Measurements from ENCODE around the gene PAX5.

PAX5 gene

GRCh38 chr9:37031081-37031480, 3.0 kb downstream of the PAX5 start:
- H3K9me3 Mint-ChIP-seq: no peaks in the 10 kb centered on the region
- peaks cover 2% of the 10 kb centered on the region for H3K36me3 Mint-ChIP-seq
- no peak overlapping the region for H3K27ac Mint-ChIP-seq
- peak overlapping the region; percentile 75 for H3K4me3 Mint-ChIP-seq
- H3K4me1 Mint-ChIP-seq: peaks cover 40% of the 10 kb centered on the region
- DNase-seq (ENCODE audit: low spot score in 2 of 2): no peak
- no peak for ATAC-seq

GRCh38 chr9:37030611-37030939, 3.5 kb downstream of the PAX5 start:
- peaks cover 40% of the 10 kb centered on the region for H3K4me1 Mint-ChIP-seq
- peaks cover 5% of the 10 kb centered on the region for H3K36me3 Mint-ChIP-seq
- DNase-seq (ENCODE audit: low spot score in 2 of 2) (no peak), ATAC-seq (no peak)
- H3K27ac Mint-ChIP-seq: no peak overlapping the region
- H3K9me3 Mint-ChIP-seq: no peaks in the 10 kb centered on the region
- peak overlapping the region; percentile 75 for H3K4me3 Mint-ChIP-seq

GRCh38 chr9:37029776-37030610, 4.1 kb downstream of the PAX5 start:
- no peak for DNase-seq (ENCODE audit: low spot score in 2 of 2)
- peaks cover 36% of the 10 kb centered on the region for H3K4me1 Mint-ChIP-seq
- no peak for ATAC-seq
- H3K9me3 Mint-ChIP-seq: no peaks in the 10 kb centered on the region
- peak overlapping the region; percentile 75 for H3K4me3 Mint-ChIP-seq
- no peak overlapping the region for H3K27ac Mint-ChIP-seq
- H3K36me3 Mint-ChIP-seq: peaks cover 5% of the 10 kb centered on the region

GRCh38 chr9:37029304-37029775, 4.7 kb downstream of the PAX5 start:
- H3K4me1 Mint-ChIP-seq: peaks cover 38% of the 10 kb centered on the region
- ATAC-seq (no peak), DNase-seq (ENCODE audit: low spot score in 2 of 2) (no peak)
- H3K9me3 Mint-ChIP-seq: no peaks in the 10 kb centered on the region
- H3K4me3 Mint-ChIP-seq: peak overlapping the region; percentile 75
- peaks cover 5% of the 10 kb centered on the region for H3K36me3 Mint-ChIP-seq
- H3K27ac Mint-ChIP-seq: no peak overlapping the region

- DNase-seq (ENCODE audit: low spot score in 2 of 2) (no peak), ATAC-seq (no peak)
- no peak overlapping the region for H3K27ac Mint-ChIP-seq
- peaks cover 38% of the 10 kb centered on the region for H3K4me1 Mint-ChIP-seq
- H3K4me3 Mint-ChIP-seq: peak overlapping the region; percentile 75
- H3K36me3 Mint-ChIP-seq: peaks cover 5% of the 10 kb centered on the region
- H3K9me3 Mint-ChIP-seq: no peaks in the 10 kb centered on the region
Measured at GRCh38 chr9:37028420-37029031, 5.5 kb downstream of the PAX5 start.

GRCh38 chr9:37027582-37028419, 6.3 kb downstream of the PAX5 start:
- ATAC-seq: peak; percentile 93
- peaks cover 38% of the 10 kb centered on the region for H3K4me1 Mint-ChIP-seq
- no peaks in the 10 kb centered on the region for H3K9me3 Mint-ChIP-seq
- peak overlapping the region; percentile 50 for H3K27ac Mint-ChIP-seq
- DNase-seq (ENCODE audit: low spot score in 2 of 2): peak; percentile 74 to 91
- peaks cover 10% of the 10 kb centered on the region for H3K36me3 Mint-ChIP-seq
- H3K4me3 Mint-ChIP-seq: peak overlapping the region; percentile 75

- no peak for DNase-seq (ENCODE audit: low spot score in 2 of 2)
Measured at GRCh38 chr9:37026931-37027581, 7.0 kb downstream of the PAX5 start.

GRCh38 chr9:37026113-37026930, 7.7 kb downstream of the PAX5 start:
- Mint-ChIP-seq H3K36me3 (peaks cover 15% of the 10 kb centered on the region), H3K4me1 (peaks cover 38% of the 10 kb centered on the region), H3K4me3 (peak overlapping the region; percentile 75), H3K27ac (peak overlapping the region; percentile 54), H3K9me3 (no peaks in the 10 kb centered on the region)
- DNase-seq (ENCODE audit: low spot score in 2 of 2): no peak
- ATAC-seq: no peak

More at GRCh38 chr9:37026931-37027581, 7.0 kb downstream of the PAX5 start:
- Mint-ChIP-seq H3K4me3 (peak overlapping the region; percentile 75), H3K4me1 (peaks cover 38% of the 10 kb centered on the region), H3K9me3 (no peaks in the 10 kb centered on the region), H3K36me3 (peaks cover 10% of the 10 kb centered on the region), H3K27ac (no peak overlapping the region)
- ATAC-seq: no peak

- DNase-seq (ENCODE audit: low spot score in 2 of 2): no peak
- Mint-ChIP-seq H3K27ac (peak overlapping the region; percentile 54), H3K36me3 (peaks cover 15% of the 10 kb centered on the region)
Measured at GRCh38 chr9:37025823-37026112, 8.3 kb downstream of the PAX5 start.

GRCh38 chr9:37025071-37025822, 8.8 kb downstream of the PAX5 start:
- peaks cover 34% of the 10 kb centered on the region for H3K4me1 Mint-ChIP-seq

More at GRCh38 chr9:37025823-37026112, 8.3 kb downstream of the PAX5 start:
- peaks cover 38% of the 10 kb centered on the region for H3K4me1 Mint-ChIP-seq
- H3K9me3 Mint-ChIP-seq: no peaks in the 10 kb centered on the region
- peak overlapping the region; percentile 75 for H3K4me3 Mint-ChIP-seq
- ATAC-seq: no peak

GRCh38 chr9:37017546-37017945, 16.5 kb downstream of the PAX5 start:
- Mint-ChIP-seq H3K27ac (no peak overlapping the region), H3K9me3 (no peaks in the 10 kb centered on the region), H3K4me1 (no peaks in the 10 kb centered on the region), H3K4me3 (no peak overlapping the region), H3K36me3 (peaks cover 15% of the 10 kb centered on the region)
- no peak for DNase-seq (ENCODE audit: low spot score in 2 of 2)
- ATAC-seq: no peak

More at GRCh38 chr9:37025071-37025822, 8.8 kb downstream of the PAX5 start:
- Mint-ChIP-seq H3K4me3 (peak overlapping the region; percentile 75), H3K9me3 (no peaks in the 10 kb centered on the region), H3K27ac (peak overlapping the region; percentile 54), H3K36me3 (peaks cover 15% of the 10 kb centered on the region)
- no peak for DNase-seq (ENCODE audit: low spot score in 2 of 2)
- ATAC-seq: no peak

- no peak overlapping the region for H3K4me3 Mint-ChIP-seq
- DNase-seq (ENCODE audit: low spot score in 2 of 2): no peak
- no peaks in the 10 kb centered on the region for H3K4me1 Mint-ChIP-seq
- H3K9me3 Mint-ChIP-seq: no peaks in the 10 kb centered on the region
- no peak overlapping the region for H3K27ac Mint-ChIP-seq
- ATAC-seq: no peak
- peaks cover 5% of the 10 kb centered on the region for H3K36me3 Mint-ChIP-seq
Measured at GRCh38 chr9:37011530-37011929, 22.5 kb downstream of the PAX5 start.

- Mint-ChIP-seq H3K4me1 (no peaks in the 10 kb centered on the region), H3K9me3 (no peaks in the 10 kb centered on the region), H3K27ac (no peak overlapping the region), H3K4me3 (no peak overlapping the region), H3K36me3 (peaks cover 5% of the 10 kb centered on the region)
- no peak for DNase-seq (ENCODE audit: low spot score in 2 of 2)
- no peak for ATAC-seq
Measured at GRCh38 chr9:37010976-37011375, 23.1 kb downstream of the PAX5 start.

GRCh38 chr9:37010180-37010579, 23.9 kb downstream of the PAX5 start:
- Mint-ChIP-seq H3K36me3 (peaks cover 5% of the 10 kb centered on the region), H3K9me3 (no peaks in the 10 kb centered on the region), H3K4me3 (no peak overlapping the region), H3K4me1 (no peaks in the 10 kb centered on the region), H3K27ac (no peak overlapping the region)
- ATAC-seq (no peak), DNase-seq (ENCODE audit: low spot score in 2 of 2) (no peak)

Measured in stimulated activated effector memory CD8-positive, alpha-beta T cell treated with anti-CD3 and anti-CD28 coated beads, Interleukin-12 subunit alpha, Interleukin-12 subunit beta, amount 100 ng/mL, for 72 hours (primary cell).